ENCODE results near the gene GRK5. TPM values are rescaled to one million over a fixed set of nuclear protein-coding genes. Genes with fewer than 3 reads are reported as not detected.

The GRK5 gene
- total RNA-seq, 2 donors from 2014 or later = 24.8 to 28.1 TPM

GRCh38 chr10:119483001-119483400, 275.6 kb downstream of the GRK5 start:
- ATAC-seq (replicated peaks in 1 of 2) (no peak), DNase-seq (no peak)
- Mint-ChIP-seq H3K27me3 (ENCODE audit: low read depth) (no peaks in the 10 kb centered on the region), H3K36me3 (ENCODE audit: insufficient read depth in 2 of 2) (no peaks in the 10 kb centered on the region), H3K4me1 (ENCODE audit: low read depth) (peaks cover 19% of the 10 kb centered on the region), H3K4me3 (no peak overlapping the region), H3K27ac (no peak overlapping the region), H3K9me3 (peaks cover 0 to 2% of the 10 kb centered on the region in 2 donors)

GRCh38 chr10:119483839-119484238, 276.5 kb downstream of the GRK5 start:
- ATAC-seq (replicated peaks in 1 of 2) (no peak), DNase-seq (no peak)
- peaks cover 19% of the 10 kb centered on the region for H3K4me1 Mint-ChIP-seq (ENCODE audit: low read depth)
- no peaks in the 10 kb centered on the region for H3K36me3 Mint-ChIP-seq (ENCODE audit: insufficient read depth in 2 of 2)
- no peaks in the 10 kb centered on the region for H3K27me3 Mint-ChIP-seq (ENCODE audit: low read depth)
- H3K4me3 Mint-ChIP-seq = no peak overlapping the region
- H3K9me3 Mint-ChIP-seq = peaks cover 0 to 2% of the 10 kb centered on the region in 2 donors
- no peak overlapping the region for H3K27ac Mint-ChIP-seq

- H3K4me3 Mint-ChIP-seq = peak overlapping the region; percentile 50 to 80
- no peaks in the 10 kb centered on the region for H3K9me3 Mint-ChIP-seq
- H3K36me3 Mint-ChIP-seq (ENCODE audit: insufficient read depth in 2 of 2) = no peaks in the 10 kb centered on the region
- H3K27ac Mint-ChIP-seq = peak overlapping the region; percentile 90
- no peak for ATAC-seq (replicated peaks in 1 of 2)
- H3K4me1 Mint-ChIP-seq (ENCODE audit: low read depth) = peaks cover 40% of the 10 kb centered on the region
- no peaks in the 10 kb centered on the region for H3K27me3 Mint-ChIP-seq (ENCODE audit: low read depth)
- no peak for DNase-seq
Measured at GRCh38 chr10:119488675-119489074, 281.3 kb downstream of the GRK5 start.

GRCh38 chr10:119489991-119490326, 282.6 kb downstream of the GRK5 start:
- Mint-ChIP-seq H3K36me3 (ENCODE audit: insufficient read depth in 2 of 2) (no peaks in the 10 kb centered on the region), H3K27ac (peak overlapping the region; percentile 67), H3K4me1 (ENCODE audit: low read depth) (peaks cover 53% of the 10 kb centered on the region), H3K4me3 (peak overlapping the region; percentile 80 to 84), H3K9me3 (no peaks in the 10 kb centered on the region), H3K27me3 (ENCODE audit: low read depth) (no peaks in the 10 kb centered on the region)
- DNase-seq = no peak
- no peak for ATAC-seq (replicated peaks in 1 of 2)

GRCh38 chr10:119491966-119492757, 284.8 kb downstream of the GRK5 start:
- Mint-ChIP-seq H3K36me3 (ENCODE audit: insufficient read depth in 2 of 2) (no peaks in the 10 kb centered on the region), H3K4me1 (ENCODE audit: low read depth) (peaks cover 75% of the 10 kb centered on the region), H3K9me3 (no peaks in the 10 kb centered on the region), H3K4me3 (no peak overlapping the region), H3K27me3 (ENCODE audit: low read depth) (no peaks in the 10 kb centered on the region), H3K27ac (no peak overlapping the region)
- DNase-seq (no peak), ATAC-seq (replicated peaks in 1 of 2) (no peak)

- Mint-ChIP-seq H3K4me1 (ENCODE audit: low read depth) (peaks cover 83% of the 10 kb centered on the region), H3K4me3 (peak overlapping the region; percentile 30 to 43), H3K27ac (peak overlapping the region; percentile 35), H3K36me3 (ENCODE audit: insufficient read depth in 2 of 2) (peaks cover 0 to 3% of the 10 kb centered on the region in 2 donors), H3K27me3 (ENCODE audit: low read depth) (no peaks in the 10 kb centered on the region), H3K9me3 (no peaks in the 10 kb centered on the region)
- ATAC-seq (replicated peaks in 1 of 2) = peak in 1 of 2 donors; percentile 20
- DNase-seq = peak in 1 of 2 donors; percentile 44
Measured at GRCh38 chr10:119493155-119493554, 285.8 kb downstream of the GRK5 start.

- no peaks in the 10 kb centered on the region for H3K27me3 Mint-ChIP-seq (ENCODE audit: low read depth)
- H3K36me3 Mint-ChIP-seq (ENCODE audit: insufficient read depth in 2 of 2) = peaks cover 0 to 7% of the 10 kb centered on the region in 2 donors
- H3K4me1 Mint-ChIP-seq (ENCODE audit: low read depth) = peaks cover 83% of the 10 kb centered on the region
- no peaks in the 10 kb centered on the region for H3K9me3 Mint-ChIP-seq
- DNase-seq (no peak), ATAC-seq (replicated peaks in 1 of 2) (no peak)
- H3K27ac Mint-ChIP-seq = peak overlapping the region; percentile 88
- peak overlapping the region in 1 of 2 donors; percentile 41 for H3K4me3 Mint-ChIP-seq
Measured at GRCh38 chr10:119494236-119495020, 287.1 kb downstream of the GRK5 start.

GRCh38 chr10:119495021-119495505, 287.7 kb downstream of the GRK5 start:
- Mint-ChIP-seq H3K36me3 (ENCODE audit: insufficient read depth in 2 of 2) (peaks cover 0 to 7% of the 10 kb centered on the region in 2 donors), H3K4me1 (ENCODE audit: low read depth) (peaks cover 83% of the 10 kb centered on the region), H3K27ac (no peak overlapping the region), H3K9me3 (no peaks in the 10 kb centered on the region), H3K4me3 (peak overlapping the region in 1 of 2 donors; percentile 41), H3K27me3 (ENCODE audit: low read depth) (no peaks in the 10 kb centered on the region)
- no peak for DNase-seq
- no peak for ATAC-seq (replicated peaks in 1 of 2)

- Mint-ChIP-seq H3K9me3 (no peaks in the 10 kb centered on the region), H3K36me3 (ENCODE audit: insufficient read depth in 2 of 2) (peaks cover 0 to 8% of the 10 kb centered on the region in 2 donors), H3K27ac (no peak overlapping the region), H3K4me3 (no peak overlapping the region), H3K4me1 (ENCODE audit: low read depth) (peaks cover 83% of the 10 kb centered on the region), H3K27me3 (ENCODE audit: low read depth) (no peaks in the 10 kb centered on the region)
- ATAC-seq (replicated peaks in 1 of 2) (no peak), DNase-seq (no peak)
Measured at GRCh38 chr10:119495545-119495944, 288.2 kb downstream of the GRK5 start.

GRCh38 chr10:119496273-119496672, 288.9 kb downstream of the GRK5 start:
- DNase-seq (peak; percentile 54 to 74), ATAC-seq (replicated peaks in 1 of 2) (peak; percentile 77 to 81)
- H3K4me3 Mint-ChIP-seq = peak overlapping the region; percentile 39 to 65
- no peaks in the 10 kb centered on the region for H3K27me3 Mint-ChIP-seq (ENCODE audit: low read depth)
- H3K27ac Mint-ChIP-seq = peak overlapping the region; percentile 64
- H3K9me3 Mint-ChIP-seq = no peaks in the 10 kb centered on the region
- H3K4me1 Mint-ChIP-seq (ENCODE audit: low read depth) = peaks cover 90% of the 10 kb centered on the region
- H3K36me3 Mint-ChIP-seq (ENCODE audit: insufficient read depth in 2 of 2) = peaks cover 0 to 9% of the 10 kb centered on the region in 2 donors

- no peaks in the 10 kb centered on the region for H3K27me3 Mint-ChIP-seq (ENCODE audit: low read depth)
- H3K4me3 Mint-ChIP-seq = peak overlapping the region; percentile 47 to 65
- peaks cover 95% of the 10 kb centered on the region for H3K4me1 Mint-ChIP-seq (ENCODE audit: low read depth)
- no peak for ATAC-seq (replicated peaks in 1 of 2)
- peak overlapping the region; percentile 64 for H3K27ac Mint-ChIP-seq
- H3K9me3 Mint-ChIP-seq = no peaks in the 10 kb centered on the region
- H3K36me3 Mint-ChIP-seq (ENCODE audit: insufficient read depth in 2 of 2) = peaks cover under 1 to 12% of the 10 kb centered on the region in 2 donors
- no peak for DNase-seq
Measured at GRCh38 chr10:119497243-119497642, 289.9 kb downstream of the GRK5 start.

GRCh38 chr10:119498889-119499676, 291.7 kb downstream of the GRK5 start:
- Mint-ChIP-seq H3K9me3 (no peaks in the 10 kb centered on the region), H3K36me3 (ENCODE audit: insufficient read depth in 2 of 2) (peaks cover 2 to 17% of the 10 kb centered on the region in 2 donors), H3K27me3 (ENCODE audit: low read depth) (no peaks in the 10 kb centered on the region), H3K4me1 (ENCODE audit: low read depth) (peaks cover 100% of the 10 kb centered on the region), H3K4me3 (peak overlapping the region; percentile 61 to 70), H3K27ac (peak overlapping the region; percentile 66)
- ATAC-seq (replicated peaks in 1 of 2) = no peak
- DNase-seq = no peak

- no peak for DNase-seq
- no peaks in the 10 kb centered on the region for H3K9me3 Mint-ChIP-seq
- peaks cover 3 to 21% of the 10 kb centered on the region in 2 donors for H3K36me3 Mint-ChIP-seq (ENCODE audit: insufficient read depth in 2 of 2)
Measured at GRCh38 chr10:119499677-119500002, 292.3 kb downstream of the GRK5 start.

More at GRCh38 chr10:119499677-119500002, 292.3 kb downstream of the GRK5 start:
- Mint-ChIP-seq H3K4me3 (peak overlapping the region; percentile 61 to 70), H3K27ac (peak overlapping the region; percentile 66), H3K27me3 (ENCODE audit: low read depth) (no peaks in the 10 kb centered on the region), H3K4me1 (ENCODE audit: low read depth) (peaks cover 100% of the 10 kb centered on the region)
- no peak for ATAC-seq (replicated peaks in 1 of 2)

Measured in activated T-cell treated with anti-CD3 and anti-CD28 coated beads, Interleukin-2, amount 50 U/mL, for 72 hours (primary cell).